Mesenchymal stem cell (in vitro differentiated cells and primary cell): ENCODE results near the gene GBX2.

Source experiments
- DNase-seq: peaks from one replicate; pipeline ENCODE4 v3.0.0-alpha.2; 2013
- H2AFZ ChIP-seq: one replicate; pipeline ENCODE4 v1.6.1; 2013; ENCODE audit warnings: low read depth, mild to moderate bottlenecking, control low read depth, inconsistent platforms, low read length, moderate library complexity
- H2AK5ac ChIP-seq: 2 replicates; pipeline ENCODE4 v1.6.1; 2013; ENCODE audit warnings: low read length, moderate library complexity, mild to moderate bottlenecking, inconsistent platforms; ENCODE audit not compliant: severe bottlenecking
- H2BK120ac ChIP-seq: one replicate; pipeline ENCODE4 v1.6.1; 2013; ENCODE audit warnings: low read depth, mild to moderate bottlenecking, inconsistent platforms, low read length, moderate library complexity
- H2BK12ac ChIP-seq, 2 experiments: one replicate each; pipeline ENCODE4 v1.6.1; 2013; ENCODE audit warnings: inconsistent platforms in 2 of 2, low read length in 2 of 2, mild to moderate bottlenecking in 2 of 2, moderate library complexity in 2 of 2, control low read depth in 1 of 2
- H2BK15ac ChIP-seq: one replicate; pipeline ENCODE4 v1.6.1; 2013; ENCODE audit warnings: mild to moderate bottlenecking, low read depth, inconsistent platforms; ENCODE audit not compliant: poor library complexity, severe bottlenecking
- H2BK5ac ChIP-seq: 2 replicates; pipeline ENCODE4 v1.6.1; 2013; ENCODE audit warnings: low read depth, mild to moderate bottlenecking, low read length, control low read depth, inconsistent platforms; ENCODE audit not compliant: poor library complexity, severe bottlenecking
- H3K14ac ChIP-seq, 2 experiments: one replicate each; pipeline ENCODE4 v1.6.1; 2013; ENCODE audit warnings: inconsistent platforms in 2 of 2, low read length in 2 of 2, control low read depth in 1 of 2, mild to moderate bottlenecking in 1 of 2, moderate library complexity in 1 of 2
- H3K18ac ChIP-seq, 2 experiments: one replicate each; pipeline ENCODE4 v1.6.1; 2013; ENCODE audit warnings: inconsistent platforms in 2 of 2, low read length in 2 of 2, control low read depth in 1 of 2, low read depth in 1 of 2, mild to moderate bottlenecking in 1 of 2
- H3K23ac ChIP-seq, 2 experiments: one replicate each; pipeline ENCODE4 v1.6.1; 2013; ENCODE audit warnings: inconsistent platforms in 2 of 2, low read length in 2 of 2, mild to moderate bottlenecking in 2 of 2, moderate library complexity in 2 of 2, control low read depth in 1 of 2
- H3K27ac ChIP-seq: 2 replicates; pipeline ENCODE4 v1.5.1; 2013; ENCODE audit warnings: mild to moderate bottlenecking, moderate library complexity, low read length, control low read depth, inconsistent platforms; ENCODE audit not compliant: poor library complexity, severe bottlenecking
- H3K27me3 ChIP-seq, 2 experiments: 2 replicates each; pipeline versions ENCODE4 v1.6.1 to v1.7.0; 2013; ENCODE audit warnings: low read length in 2 of 2, mild to moderate bottlenecking in 2 of 2, moderate library complexity in 2 of 2, control low read depth in 1 of 2, inconsistent platforms in 1 of 2; ENCODE audit not compliant: control insufficient read depth in 1 of 2, insufficient read depth in 1 of 2
- H3K36me3 ChIP-seq, 2 experiments: 2 replicates each; pipeline versions ENCODE4 v1.6.1 to v1.7.0; 2013; ENCODE audit warnings: low read length in 2 of 2, control low read depth in 1 of 2, inconsistent platforms in 1 of 2, low read depth in 1 of 2, mild to moderate bottlenecking in 1 of 2; ENCODE audit not compliant: insufficient read depth in 2 of 2, control insufficient read depth in 1 of 2
- H3K4ac ChIP-seq, 2 experiments: one replicate each; pipeline ENCODE4 v1.6.1; 2013; ENCODE audit warnings: inconsistent platforms in 2 of 2, low read length in 2 of 2, mild to moderate bottlenecking in 2 of 2, moderate library complexity in 2 of 2, control low read depth in 1 of 2, low read depth in 1 of 2
- H3K4me1 ChIP-seq: 2 replicates; pipeline ENCODE4 v1.6.1; 2013; ENCODE audit warnings: low read depth, low read length, control low read depth; ENCODE audit not compliant: control insufficient read depth, insufficient read depth
- H3K4me2 ChIP-seq: 2 replicates; pipeline ENCODE4 v1.6.1; 2013; ENCODE audit warnings: low read length, mild to moderate bottlenecking, inconsistent platforms; ENCODE audit not compliant: poor library complexity, severe bottlenecking
- H3K4me3 ChIP-seq, 2 experiments: 2 replicates each; pipeline versions ENCODE4 v1.5.1 to v1.7.0; 2013; ENCODE audit warnings: low read length in 2 of 2, mild to moderate bottlenecking in 2 of 2, control low read depth in 1 of 2, low read depth in 1 of 2; ENCODE audit not compliant: insufficient read depth in 1 of 2
- H3K79me1 ChIP-seq: replicated peaks from 2 replicates; pipeline ENCODE4 v1.6.1; 2013; ENCODE audit warnings: mild to moderate bottlenecking, control low read depth, low read length, inconsistent platforms; ENCODE audit not compliant: poor library complexity, severe bottlenecking
- H3K9ac ChIP-seq: 2 replicates; pipeline ENCODE4 v1.7.0; 2013; ENCODE audit warnings: mild to moderate bottlenecking, low read length, moderate library complexity
- H3K9me3 ChIP-seq: 2 replicates; pipeline ENCODE4 v1.7.0; 2013; ENCODE audit warnings: mild to moderate bottlenecking, low read length; ENCODE audit not compliant: control insufficient read depth
- H4K8ac ChIP-seq: one replicate; pipeline ENCODE4 v1.6.1; 2013; ENCODE audit warnings: inconsistent platforms, mild to moderate bottlenecking, low read length, moderate library complexity
- H4K91ac ChIP-seq: one replicate; pipeline ENCODE4 v1.6.1; 2013; ENCODE audit warnings: mild to moderate bottlenecking, low read length, inconsistent platforms
- WGBS: methylation state at CpG from one replicate; pipeline ENCODE4 v1.1.7; 2013; ENCODE audit warnings: mixed read lengths; 5-methylcytosine and 5-hydroxymethylcytosine counted together

GBX2 gene

DNA sequence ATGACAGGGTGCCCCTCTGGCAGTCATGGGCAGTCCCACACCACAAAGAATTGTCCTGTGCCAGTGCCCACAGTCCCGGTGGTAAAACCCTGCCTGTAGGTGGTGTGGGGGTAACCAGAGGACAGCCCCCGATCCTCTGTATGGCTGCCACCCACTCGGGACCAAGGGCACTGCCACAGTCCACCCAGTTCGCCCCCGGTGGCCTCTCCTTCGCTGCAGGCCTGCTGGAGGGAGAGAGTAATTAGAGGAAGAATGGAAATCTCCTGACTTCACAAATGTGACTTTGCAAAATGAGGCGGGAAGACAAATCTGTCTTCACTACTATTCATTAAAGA lies 11.4 kb downstream of the GBX2 start:
- WGBS, result 94% methylated on average over 3 of the region's 7 CpGs

DNA sequence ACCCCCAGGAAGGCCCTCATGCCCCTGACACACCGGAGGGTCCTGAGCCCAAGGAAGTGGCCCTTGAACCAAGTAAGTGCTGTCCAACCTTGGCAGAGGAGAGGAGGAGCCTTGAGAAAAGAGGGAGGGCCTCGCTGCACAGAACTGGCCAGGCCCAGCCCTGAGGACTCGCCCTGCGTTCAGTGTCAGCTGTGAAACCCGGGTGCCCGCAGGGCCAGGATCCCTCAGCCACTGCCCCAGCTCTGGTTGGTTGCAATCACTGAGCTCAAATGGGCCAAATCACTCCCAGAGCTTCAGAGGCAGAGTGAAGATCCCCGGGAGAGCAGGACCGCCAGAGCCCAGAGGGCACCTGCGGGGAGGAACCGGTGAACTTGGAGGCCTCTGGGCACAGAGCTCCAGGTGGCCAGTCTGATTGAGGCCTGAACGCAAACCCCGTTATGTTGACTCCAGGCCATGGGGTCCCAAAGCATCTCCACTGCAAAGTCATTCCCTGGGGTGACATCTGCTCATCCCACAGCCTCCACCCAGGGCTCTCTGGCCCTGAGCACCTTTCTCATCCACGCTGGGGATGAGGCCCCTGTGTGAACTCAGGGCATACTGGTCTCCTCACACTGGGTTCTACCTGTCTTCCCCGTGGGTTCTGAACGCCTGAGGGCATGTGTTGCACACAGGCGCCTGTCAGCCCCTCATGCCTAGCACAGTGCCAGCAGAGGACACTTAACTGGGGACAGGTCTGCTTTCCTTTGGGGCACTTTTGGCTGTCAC lies 11.9 kb downstream of the GBX2 start:
- Histone ChIP-seq H3K4me3 (no peak overlapping the region), H2BK15ac (no peak overlapping the region), H4K91ac (no peak overlapping the region), H3K14ac (no peak overlapping the region), H3K36me3 (no peaks in the 10 kb centered on the region), H3K27ac (no peak overlapping the region), H3K9me3 (peaks cover 7% of the 10 kb centered on the region), H4K8ac (no peak overlapping the region), H2BK12ac (no peak overlapping the region), H3K9ac (no peak overlapping the region), H3K4me2 (no peak overlapping the region), H3K23ac (no peak overlapping the region), H3K4me1 (peaks cover 4% of the 10 kb centered on the region), H2BK5ac (no peak overlapping the region), H3K18ac (no peak overlapping the region), H2AK5ac (no peak overlapping the region), H2BK120ac (no peak overlapping the region), H3K79me1 (peaks cover 2% of the 10 kb centered on the region), H2AFZ (no peak overlapping the region), H3K4ac (no peak overlapping the region), H3K27me3 (peaks cover 17 to 68% of the 10 kb centered on the region in 2 experiments)
- no peak for DNase-seq
- 81% methylated on average over 16 of the region's 16 CpGs for WGBS

More for the DNA sequence above, 11.4 kb downstream of the GBX2 start:
- no peak overlapping the region for H3K23ac ChIP-seq
- peaks cover 7% of the 10 kb centered on the region for H3K9me3 ChIP-seq
- H3K14ac ChIP-seq, result no peak overlapping the region
- H2AFZ ChIP-seq, result no peak overlapping the region
- no peak overlapping the region for H2BK15ac ChIP-seq
- H2BK12ac ChIP-seq, result no peak overlapping the region
- peaks cover 9% of the 10 kb centered on the region for H3K4me1 ChIP-seq
- peaks cover 2% of the 10 kb centered on the region for H3K79me1 ChIP-seq
- H4K91ac ChIP-seq, result no peak overlapping the region
- no peak overlapping the region for H3K4ac ChIP-seq
- H3K9ac ChIP-seq, result no peak overlapping the region
- no peak overlapping the region for H2AK5ac ChIP-seq
- DNase-seq, result no peak
- peaks cover 0 to 4% of the 10 kb centered on the region in 2 experiments for H3K36me3 ChIP-seq
- no peak overlapping the region for H3K4me3 ChIP-seq
- no peak overlapping the region for H2BK5ac ChIP-seq
- no peak overlapping the region for H2BK120ac ChIP-seq
- H4K8ac ChIP-seq, result no peak overlapping the region
- H3K27ac ChIP-seq, result no peak overlapping the region
- H3K18ac ChIP-seq, result no peak overlapping the region
- no peak overlapping the region for H3K4me2 ChIP-seq
- peaks cover 17 to 73% of the 10 kb centered on the region in 2 experiments for H3K27me3 ChIP-seq

DNA sequence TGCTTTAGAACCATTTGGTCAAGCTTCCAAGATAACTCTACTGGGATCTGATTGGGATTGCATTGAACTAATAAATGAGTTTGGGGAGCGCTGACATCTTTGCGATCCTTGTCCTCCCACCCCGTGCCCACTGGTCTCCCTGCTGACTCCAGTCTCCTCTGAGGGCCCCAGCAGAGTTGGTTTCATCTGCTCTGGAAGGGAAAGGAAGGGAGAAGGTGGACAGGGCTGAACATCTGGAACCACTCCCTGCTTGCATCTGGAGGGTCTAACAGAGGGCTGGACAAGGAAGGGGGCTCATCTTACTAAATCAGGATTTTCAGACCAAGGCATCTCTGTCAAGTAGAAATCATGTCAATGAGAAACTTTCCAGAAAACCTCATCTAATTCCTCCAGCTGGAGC lies 12.8 kb downstream of the GBX2 start:
- Histone ChIP-seq H2AFZ (no peak overlapping the region), H2BK120ac (no peak overlapping the region), H2BK12ac (no peak overlapping the region), H4K8ac (no peak overlapping the region), H3K4me2 (no peak overlapping the region), H3K79me1 (no peaks in the 10 kb centered on the region), H3K27ac (no peak overlapping the region), H2AK5ac (no peak overlapping the region), H3K14ac (no peak overlapping the region), H3K27me3 (peaks cover 17 to 62% of the 10 kb centered on the region in 2 experiments), H3K18ac (no peak overlapping the region), H3K23ac (no peak overlapping the region), H3K4me1 (peaks cover 2% of the 10 kb centered on the region), H3K36me3 (no peaks in the 10 kb centered on the region), H4K91ac (no peak overlapping the region), H3K4me3 (no peak overlapping the region), H3K9me3 (peaks cover 14% of the 10 kb centered on the region), H2BK5ac (no peak overlapping the region), H2BK15ac (no peak overlapping the region), H3K9ac (no peak overlapping the region), H3K4ac (no peak overlapping the region)
- 83% methylated on average over 1 of the region's 3 CpGs for WGBS
- no peak for DNase-seq

DNA sequence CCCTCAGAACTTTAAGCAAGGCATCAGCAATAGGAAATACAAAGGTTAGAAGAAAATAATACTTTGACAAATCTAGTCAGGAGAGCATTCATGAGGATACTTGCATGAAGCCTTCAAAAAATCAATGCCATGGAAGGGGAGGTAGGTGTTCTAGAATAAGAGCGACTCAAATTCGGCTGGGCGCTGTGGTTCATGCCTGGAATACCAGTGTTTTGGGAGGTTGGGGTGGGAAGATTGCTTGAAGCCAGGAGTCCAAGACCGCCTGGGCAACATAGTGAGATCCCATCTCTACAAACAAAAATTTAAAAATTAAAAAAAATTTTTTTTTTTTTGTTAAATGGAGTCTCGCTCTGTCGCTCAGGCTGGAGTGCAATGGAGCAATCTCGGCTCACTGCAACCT lies 21.8 kb downstream of the GBX2 start:
- Histone ChIP-seq H2BK120ac (no peak overlapping the region), H2BK15ac (no peak overlapping the region), H2AFZ (no peak overlapping the region), H3K79me1 (no peaks in the 10 kb centered on the region), H3K9ac (no peak overlapping the region), H4K8ac (no peak overlapping the region), H3K4me1 (no peaks in the 10 kb centered on the region), H2BK5ac (no peak overlapping the region), H3K27me3 (peaks cover 0 to 34% of the 10 kb centered on the region in 2 experiments), H3K4me3 (no peak overlapping the region), H2BK12ac (no peak overlapping the region), H3K4ac (no peak overlapping the region), H3K9me3 (peaks cover 10% of the 10 kb centered on the region), H3K14ac (no peak overlapping the region), H3K27ac (no peak overlapping the region), H2AK5ac (no peak overlapping the region), H3K4me2 (no peak overlapping the region), H4K91ac (no peak overlapping the region), H3K36me3 (no peaks in the 10 kb centered on the region), H3K18ac (no peak overlapping the region), H3K23ac (no peak overlapping the region)
- no peak for DNase-seq
- 95% methylated on average over 4 of the region's 7 CpGs for WGBS
